ENCODE results near the gene C11orf52.

DNA sequence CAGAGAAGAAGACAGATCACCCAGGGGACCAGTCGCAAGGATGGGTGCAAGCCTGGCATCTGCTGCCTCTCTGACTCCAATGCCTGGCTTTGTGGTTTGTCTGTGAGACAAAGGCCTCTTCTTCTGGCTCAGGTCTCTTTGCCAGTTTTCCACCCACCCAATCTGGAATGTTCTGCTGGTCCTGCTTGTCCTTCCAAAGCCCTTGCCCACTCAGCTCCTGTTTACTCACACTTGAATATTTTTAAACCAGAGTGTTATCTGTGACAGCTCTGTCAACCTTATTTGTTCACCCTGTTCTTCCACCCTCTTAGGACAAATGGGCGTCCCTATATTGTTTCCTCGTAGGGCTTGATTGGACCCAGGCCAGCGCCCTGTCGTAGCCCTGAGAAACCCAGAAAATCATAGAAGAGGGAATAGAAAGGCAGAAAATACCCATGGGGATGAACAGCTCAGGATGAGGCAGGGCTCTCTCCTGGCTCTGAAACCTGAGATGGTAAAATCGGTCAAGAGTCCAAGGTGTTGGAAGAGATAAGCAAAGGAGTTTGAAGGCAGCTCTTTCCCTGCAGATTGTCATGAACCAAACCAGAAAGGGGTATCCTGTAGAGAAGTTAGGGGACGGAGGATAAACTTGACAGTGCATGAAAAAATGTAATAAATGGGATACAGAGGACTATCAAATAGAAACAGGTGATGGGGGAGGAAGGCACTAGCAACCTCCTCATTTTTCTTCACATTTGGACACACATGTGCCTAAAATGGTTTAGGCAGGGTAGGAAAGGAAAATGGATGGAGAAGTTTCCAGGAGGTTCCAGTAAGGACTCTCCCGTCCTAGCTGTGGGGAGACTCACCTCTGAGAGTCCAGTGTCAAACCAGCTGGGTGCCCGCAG is 7.8 kb upstream of the C11orf52 start:
- TF ChIP-seq POLR2AphosphoS5 (IDR thresholded peaks at IDR 0.05) (no peak), POLR2A (IDR thresholded peaks at IDR 0.05) (no peak)
- TF ChIP-seq, protein P1, sequence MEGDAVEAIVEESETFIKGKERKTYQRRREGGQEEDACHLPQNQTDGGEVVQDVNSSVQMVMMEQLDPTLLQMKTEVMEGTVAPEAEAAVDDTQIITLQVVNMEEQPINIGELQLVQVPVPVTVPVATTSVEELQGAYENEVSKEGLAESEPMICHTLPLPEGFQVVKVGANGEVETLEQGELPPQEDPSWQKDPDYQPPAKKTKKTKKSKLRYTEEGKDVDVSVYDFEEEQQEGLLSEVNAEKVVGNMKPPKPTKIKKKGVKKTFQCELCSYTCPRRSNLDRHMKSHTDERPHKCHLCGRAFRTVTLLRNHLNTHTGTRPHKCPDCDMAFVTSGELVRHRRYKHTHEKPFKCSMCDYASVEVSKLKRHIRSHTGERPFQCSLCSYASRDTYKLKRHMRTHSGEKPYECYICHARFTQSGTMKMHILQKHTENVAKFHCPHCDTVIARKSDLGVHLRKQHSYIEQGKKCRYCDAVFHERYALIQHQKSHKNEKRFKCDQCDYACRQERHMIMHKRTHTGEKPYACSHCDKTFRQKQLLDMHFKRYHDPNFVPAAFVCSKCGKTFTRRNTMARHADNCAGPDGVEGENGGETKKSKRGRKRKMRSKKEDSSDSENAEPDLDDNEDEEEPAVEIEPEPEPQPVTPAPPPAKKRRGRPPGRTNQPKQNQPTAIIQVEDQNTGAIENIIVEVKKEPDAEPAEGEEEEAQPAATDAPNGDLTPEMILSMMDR (IDR thresholded peaks at IDR 0.05): no peak

Data from suprapubic skin (tissue), 4 donors.